ENCODE data around the gene OBSCN.

DNA sequence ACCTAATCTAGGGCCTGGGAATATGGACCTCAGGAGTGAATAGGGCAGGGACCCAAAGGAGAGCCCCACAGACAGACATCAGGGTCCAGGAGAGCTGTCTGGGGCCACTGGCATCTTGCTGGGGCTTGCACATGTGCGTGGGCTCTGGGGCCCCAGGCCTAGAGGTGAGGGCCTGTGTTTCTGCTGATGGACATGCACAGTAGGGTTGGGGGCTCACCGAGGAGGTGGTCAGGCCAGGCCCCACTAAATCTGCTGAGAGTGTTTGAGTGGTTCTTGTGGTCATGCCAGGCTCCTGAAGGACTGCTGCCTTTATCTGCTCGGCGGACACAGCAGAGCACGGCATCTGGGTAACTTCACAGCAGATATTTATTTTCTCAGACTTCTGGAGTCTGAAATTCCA lies 87.4 kb downstream of the OBSCN start:
- TF ChIP-seq CTCF (conservative IDR thresholded peaks at IDR 0.05; ENCODE audit: low read length) = no peak
- TF ChIP-seq EZH2phosphoT487 (IDR thresholded peaks at IDR 0.05; ENCODE audit: borderline replicate concordance, low read depth, low read length) = no peak

Measured in OCI-LY7 (cell line).